Common myeloid progenitor, CD34-positive (primary cell): ENCODE data around the gene C2CD4B.

Experiments
- CTCF ChIA-PET: fragments of 350-600 bp; sonication (Branson Sonifier 250); formaldehyde crosslinking; loops from one replicate; lab custom pipeline; 2021; ENCODE audit warnings: antibody characterized with exemption; lab: Charles Lee
- POLR2A ChIA-PET: fragments of 350-600 bp; sonication (Branson Sonifier 250); formaldehyde crosslinking; loops from one replicate; lab custom pipeline; 2021; ENCODE audit warnings: antibody characterized with exemption; lab: Charles Lee
- DNase-seq, 3 donors: peaks; one replicate each; pipeline versions ENCODE4 v3.0.0 to v3.0.0-alpha.2; 2013
- H3K27ac ChIP-seq, 2 experiments: 1 replicate in 1 of 2; 2 replicates in 1 of 2; pipeline ENCODE4 v1.7.0; 2013; ENCODE audit warnings: inconsistent platforms in 2 of 2, low read length in 2 of 2, mild to moderate bottlenecking in 2 of 2, low read depth in 1 of 2, moderate library complexity in 1 of 2; ENCODE audit not compliant: severe bottlenecking in 2 of 2, insufficient read depth in 1 of 2, poor library complexity in 1 of 2
- H3K27me3 ChIP-seq, 5 experiments: replicated peaks in 2 of 5; 1 replicate in 3 of 5; 2 replicates in 2 of 5; pipeline versions ENCODE4 v1.6.1 to v1.7.0; 2013; ENCODE audit warnings: low read length in 4 of 5, mild to moderate bottlenecking in 2 of 5, moderate library complexity in 2 of 5, inconsistent platforms in 1 of 5; ENCODE audit not compliant: insufficient read depth in 5 of 5, control insufficient read depth in 4 of 5
- H3K36me3 ChIP-seq, 4 experiments: 1 replicate in 2 of 4; 2 replicates in 2 of 4; pipeline versions ENCODE4 v1.6.1 to v1.7.0; 2013; ENCODE audit warnings: low read length in 3 of 4, control low read depth in 1 of 4, mild to moderate bottlenecking in 1 of 4; ENCODE audit not compliant: control insufficient read depth in 4 of 4, insufficient read depth in 4 of 4
- H3K4me1 ChIP-seq, 4 experiments: 1 replicate in 3 of 4; 2 replicates in 1 of 4; pipeline versions ENCODE4 v1.6.1 to v1.7.1; 2013; ENCODE audit warnings: low read length in 3 of 4, mild to moderate bottlenecking in 3 of 4, control low read depth in 1 of 4, inconsistent platforms in 1 of 4, moderate library complexity in 1 of 4; ENCODE audit not compliant: control insufficient read depth in 4 of 4, insufficient read depth in 4 of 4; ENCODE audit errors: control extremely low read depth in 1 of 4
- H3K4me3 ChIP-seq, 7 experiments: 1 replicate in 4 of 7; 2 replicates in 3 of 7; pipeline versions ENCODE4 v1.5.1 to v1.7.0; 2013; ENCODE audit warnings: mild to moderate bottlenecking in 7 of 7, low read length in 6 of 7, moderate library complexity in 6 of 7, inconsistent platforms in 2 of 7, low read depth in 2 of 7, control low read depth in 1 of 7; ENCODE audit not compliant: insufficient read depth in 4 of 7, control insufficient read depth in 1 of 7; ENCODE audit errors: extremely low read depth in 1 of 7
- H3K9me3 ChIP-seq, 5 experiments: 1 replicate in 4 of 5; 2 replicates in 1 of 5; pipeline versions ENCODE4 v1.6.1 to v1.7.1; 2013; ENCODE audit warnings: low read length in 4 of 5, mild to moderate bottlenecking in 2 of 5, inconsistent platforms in 1 of 5, low read depth in 1 of 5, moderate library complexity in 1 of 5; ENCODE audit not compliant: control insufficient read depth in 4 of 5, insufficient read depth in 2 of 5; ENCODE audit errors: control extremely low read depth in 1 of 5
- WGBS: methylation state at CpG from one replicate; pipeline ENCODE4 v1.1.5; 2013; ENCODE audit not compliant: insufficient coverage; 5-methylcytosine and 5-hydroxymethylcytosine counted together

C2CD4B gene

DNA sequence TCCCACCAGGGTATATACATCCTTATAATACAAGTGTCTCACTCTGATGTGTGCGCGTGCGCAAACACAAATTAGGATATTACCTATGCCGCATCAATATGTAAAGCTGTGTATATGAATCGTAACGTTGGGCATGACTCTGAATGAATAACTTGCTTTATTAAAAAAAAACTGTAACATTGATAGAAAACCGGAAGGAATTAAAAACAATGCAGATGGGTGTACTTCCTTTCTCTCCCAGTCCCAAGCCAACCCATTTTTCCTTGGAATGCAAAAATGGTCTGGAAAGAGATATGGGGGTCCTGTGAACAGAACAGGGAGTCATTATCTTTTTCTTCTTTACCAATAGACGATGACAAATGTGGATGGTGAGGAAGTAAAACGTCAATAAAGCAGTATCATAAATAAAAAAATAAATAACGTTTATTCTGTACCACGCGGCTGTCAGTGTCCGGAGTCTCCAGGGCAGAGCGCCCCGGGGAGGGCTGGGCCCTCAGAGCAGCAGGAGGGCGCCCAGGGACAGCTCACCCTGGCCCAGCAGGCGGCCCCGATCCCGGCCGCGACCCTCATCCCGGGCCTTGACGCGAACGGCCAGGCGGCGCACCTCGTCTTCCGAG is 1.6 kb downstream of the C2CD4B start:
- H3K36me3 ChIP-seq = no peaks in the 10 kb centered on the region
- ChIA-PET CTCF (no interaction called here), POLR2A (no interaction called here)
- H3K27ac ChIP-seq = no peak overlapping the region
- 7% methylated on average over 12 of the region's 29 CpGs for WGBS
- no peak for DNase-seq
- H3K4me3 ChIP-seq = peak overlapping the region in 3 of 7 experiments; percentile 12 to 57 (median 34)
- H3K9me3 ChIP-seq = peaks cover 0 to 4% (median 0%) of the 10 kb centered on the region in 5 experiments
- H3K27me3 ChIP-seq = peaks cover 25 to 70% (median 35%) of the 10 kb centered on the region in 5 experiments
- peaks cover 4 to 23% (median 18%) of the 10 kb centered on the region in 4 experiments for H3K4me1 ChIP-seq

DNA sequence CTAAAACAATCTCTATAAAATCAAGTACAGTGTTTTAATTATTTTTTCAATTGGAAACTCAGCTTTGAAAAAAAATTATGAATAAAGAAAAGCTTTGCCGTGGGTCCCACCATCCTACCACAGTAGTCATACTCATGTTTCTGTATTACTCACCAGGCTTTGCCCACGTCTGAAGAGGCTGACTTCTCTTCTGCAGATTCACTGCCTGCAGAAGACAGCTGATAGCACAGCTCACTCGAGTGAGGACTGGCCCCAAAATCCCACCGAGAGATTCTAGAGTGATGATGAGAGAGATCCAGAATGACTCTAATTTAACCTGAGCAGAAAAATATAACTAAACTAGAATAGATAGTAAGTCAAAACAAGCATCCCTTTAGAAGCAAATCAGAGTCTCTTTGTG is 11.9 kb downstream of the C2CD4B start:
- Histone ChIP-seq H3K4me3 (no peak overlapping the region), H3K9me3 (peaks cover 0 to 13% (median 2%) of the 10 kb centered on the region in 5 experiments), H3K36me3 (no peaks in the 10 kb centered on the region), H3K27ac (no peak overlapping the region), H3K27me3 (peaks cover 0 to 2% (median 0%) of the 10 kb centered on the region in 5 experiments), H3K4me1 (no peaks in the 10 kb centered on the region)
- ChIA-PET CTCF (no interaction called here), POLR2A (no interaction called here)
- 92% methylated on average over 2 of the region's 4 CpGs for WGBS
- DNase-seq = no peak

DNA sequence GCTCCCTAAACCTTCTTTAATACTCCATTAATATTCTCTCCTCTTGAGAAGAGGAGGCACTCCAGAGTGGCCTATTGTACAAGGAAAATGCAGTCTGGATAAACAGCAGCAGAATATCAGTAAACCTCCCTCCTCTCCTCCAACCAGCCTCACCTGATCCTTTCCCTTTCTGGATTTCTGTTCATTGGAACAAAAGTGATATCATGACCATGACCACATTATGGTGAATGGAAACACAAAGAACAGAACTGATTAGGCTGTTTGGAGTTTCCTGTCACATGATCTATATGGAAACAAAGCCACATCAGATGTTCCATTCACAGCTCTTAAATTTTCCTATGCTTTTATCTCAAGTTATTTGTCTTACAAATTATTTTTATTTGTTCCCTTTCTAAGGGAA is 14.6 kb downstream of the C2CD4B start:
- POLR2A ChIA-PET = no interaction called here

DNA sequence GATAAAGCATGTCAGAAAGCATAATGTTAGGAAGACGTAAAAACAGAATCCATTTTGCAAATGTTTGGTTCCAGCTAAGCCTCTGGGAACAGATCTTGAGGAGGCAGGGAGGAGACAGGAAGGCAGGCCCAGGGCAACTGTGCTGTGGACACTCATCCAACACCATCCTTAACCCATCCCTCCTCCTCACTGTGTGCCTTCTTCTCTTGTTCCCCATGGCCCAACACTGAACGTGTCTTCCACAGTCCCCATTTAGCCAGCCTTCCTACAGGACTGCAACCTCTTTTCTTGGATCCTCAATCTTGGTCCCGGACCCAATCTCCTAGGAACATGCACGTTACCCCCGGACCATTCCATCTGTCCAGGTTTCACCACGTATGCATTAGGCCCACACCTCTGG is 15.4 kb downstream of the C2CD4B start:
- H3K36me3 ChIP-seq = no peaks in the 10 kb centered on the region
- DNase-seq = no peak
- H3K27ac ChIP-seq = no peak overlapping the region
- ChIA-PET POLR2A (no interaction called here), CTCF (no interaction called here)
- 96% methylated on average over 6 of the region's 6 CpGs for WGBS
- peaks cover 0 to 2% (median 0%) of the 10 kb centered on the region in 5 experiments for H3K27me3 ChIP-seq
- H3K9me3 ChIP-seq = peaks cover 0 to 2% (median 0%) of the 10 kb centered on the region in 5 experiments
- no peaks in the 10 kb centered on the region for H3K4me1 ChIP-seq
- no peak overlapping the region for H3K4me3 ChIP-seq

More for the DNA sequence above, 14.6 kb downstream of the C2CD4B start:
- Histone ChIP-seq H3K27me3 (peaks cover 0 to 2% (median 0%) of the 10 kb centered on the region in 5 experiments), H3K27ac (no peak overlapping the region), H3K4me3 (no peak overlapping the region), H3K9me3 (peaks cover 0 to 2% (median 0%) of the 10 kb centered on the region in 5 experiments), H3K4me1 (no peaks in the 10 kb centered on the region), H3K36me3 (no peaks in the 10 kb centered on the region)
- CTCF ChIA-PET = no interaction called here
- no peak for DNase-seq

DNA sequence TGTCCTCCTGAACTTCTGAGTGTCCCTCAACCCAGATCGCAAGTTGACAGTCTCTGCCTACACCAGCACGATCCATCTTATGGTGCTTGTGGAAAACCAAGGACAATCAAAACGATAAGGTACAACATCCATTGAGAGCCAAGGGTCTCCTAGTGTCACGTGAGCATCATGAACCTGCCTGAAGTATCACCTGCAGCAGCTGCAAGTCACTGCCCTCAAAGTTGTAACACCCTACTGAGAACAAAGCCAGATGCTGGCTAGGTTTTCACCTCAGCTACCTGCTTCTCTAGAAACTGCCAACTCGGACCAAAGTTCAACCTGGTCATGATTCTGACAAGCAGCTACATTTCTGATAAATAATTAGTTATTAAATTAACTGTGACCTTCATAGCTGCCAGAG is 17.5 kb downstream of the C2CD4B start:
- no peaks in the 10 kb centered on the region for H3K9me3 ChIP-seq
- H3K4me1 ChIP-seq = no peaks in the 10 kb centered on the region
- 94% methylated on average over 4 of the region's 5 CpGs for WGBS
- no peak overlapping the region for H3K4me3 ChIP-seq
- no peak overlapping the region for H3K27ac ChIP-seq
- CTCF ChIA-PET = no interaction called here
- H3K27me3 ChIP-seq = peaks cover 0 to 2% (median 0%) of the 10 kb centered on the region in 5 experiments
- DNase-seq = no peak
- POLR2A ChIA-PET = no interaction called here
- H3K36me3 ChIP-seq = no peaks in the 10 kb centered on the region

DNA sequence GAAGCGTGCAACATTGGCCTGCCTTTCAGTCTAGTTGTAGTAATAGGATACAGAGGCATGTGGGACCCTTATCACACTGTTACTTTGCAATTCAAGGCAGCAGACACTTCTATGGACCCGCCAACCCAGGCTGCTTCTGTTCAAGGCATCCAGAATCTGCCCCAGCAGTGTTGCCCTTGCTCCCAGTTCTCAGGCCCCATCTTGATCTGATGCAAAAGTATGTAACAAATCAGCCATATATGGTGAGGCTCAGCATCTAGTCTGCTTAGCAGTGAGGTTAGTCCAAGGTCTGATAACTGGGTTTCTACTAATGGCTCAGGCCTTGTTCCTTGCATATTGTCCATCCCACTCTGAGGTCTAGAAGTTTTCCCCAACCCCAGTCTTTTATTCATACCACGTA is 17.9 kb downstream of the C2CD4B start:
- WGBS = 100% methylated on average over 1 of the region's 3 CpGs
- Histone ChIP-seq H3K27me3 (peaks cover 0 to under 1% (median 0%) of the 10 kb centered on the region in 5 experiments), H3K4me1 (no peaks in the 10 kb centered on the region), H3K9me3 (no peaks in the 10 kb centered on the region), H3K27ac (no peak overlapping the region), H3K36me3 (no peaks in the 10 kb centered on the region), H3K4me3 (no peak overlapping the region)
- ChIA-PET CTCF (no interaction called here), POLR2A (no interaction called here)
- no peak for DNase-seq

DNA sequence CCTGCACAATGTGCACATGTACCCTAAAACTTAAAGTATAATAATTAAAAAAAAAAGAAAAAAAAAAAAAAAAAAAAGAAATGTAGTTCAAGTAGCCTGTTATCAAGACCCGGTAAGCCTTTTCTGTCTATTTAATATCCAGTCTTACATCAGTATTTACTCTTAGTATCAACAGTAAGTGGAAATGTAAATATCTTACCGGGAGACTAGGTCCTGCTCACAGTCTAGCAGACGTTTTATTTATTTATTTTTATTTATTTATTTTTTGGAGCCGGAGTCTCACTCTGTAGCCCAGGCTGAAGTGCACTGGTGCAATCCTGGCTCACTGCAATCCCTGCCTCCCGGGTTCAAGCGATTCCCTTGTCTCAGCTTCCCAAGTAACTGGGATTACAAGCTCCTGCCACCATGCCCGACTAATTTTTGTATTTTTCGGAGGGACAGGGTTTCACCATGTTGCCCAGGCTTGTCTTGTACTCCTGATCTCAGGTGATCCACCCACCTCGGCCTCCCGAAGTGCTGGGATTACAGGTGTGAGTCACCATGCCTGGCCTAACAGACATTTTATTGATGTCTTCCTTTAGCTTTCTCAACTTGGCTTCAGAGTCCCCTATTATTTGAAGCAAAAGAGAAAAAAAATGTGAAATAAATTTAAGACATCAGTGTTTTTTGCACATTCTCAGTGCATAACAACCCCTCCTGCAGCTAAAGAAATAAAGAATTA is 19.9 kb downstream of the C2CD4B start:
- WGBS = 100% methylated on average over 4 of the region's 10 CpGs
- Histone ChIP-seq H3K27ac (no peak overlapping the region), H3K4me1 (no peaks in the 10 kb centered on the region), H3K27me3 (no peaks in the 10 kb centered on the region), H3K9me3 (no peaks in the 10 kb centered on the region), H3K36me3 (no peaks in the 10 kb centered on the region), H3K4me3 (no peak overlapping the region)
- CTCF ChIA-PET = no interaction called here
- POLR2A ChIA-PET = no interaction called here
- DNase-seq = no peak
